ENCODE measurements around the gene ZFPL1.

The ZFPL1 gene

DNA sequence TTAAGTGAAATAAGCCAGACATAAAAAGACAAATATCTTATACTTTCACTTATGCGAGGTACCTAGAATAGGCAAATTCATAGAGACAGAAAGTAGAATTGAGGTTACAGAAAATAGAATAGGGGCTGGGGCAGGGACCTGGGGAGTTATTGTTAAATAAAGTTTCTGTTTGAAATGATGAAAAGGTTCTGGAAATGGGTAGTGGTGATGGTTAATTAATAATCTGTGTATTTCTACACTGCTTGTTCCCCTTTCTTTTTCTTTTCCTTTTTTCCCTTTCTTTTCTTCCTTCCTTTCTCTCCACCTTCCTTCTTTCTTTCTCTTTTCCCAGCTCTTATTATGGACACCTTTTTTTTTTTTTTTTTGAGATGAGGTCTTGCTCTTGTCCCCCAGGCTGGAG, 28.5 kb upstream of the ZFPL1 start:
- no peak for TF ChIP-seq ZNF274 (IDR thresholded peaks at IDR 0.05; ENCODE audit: low read depth, low read length)
- no peak overlapping the region for H3K4me3 ChIP-seq (ENCODE audit: low read length)

DNA sequence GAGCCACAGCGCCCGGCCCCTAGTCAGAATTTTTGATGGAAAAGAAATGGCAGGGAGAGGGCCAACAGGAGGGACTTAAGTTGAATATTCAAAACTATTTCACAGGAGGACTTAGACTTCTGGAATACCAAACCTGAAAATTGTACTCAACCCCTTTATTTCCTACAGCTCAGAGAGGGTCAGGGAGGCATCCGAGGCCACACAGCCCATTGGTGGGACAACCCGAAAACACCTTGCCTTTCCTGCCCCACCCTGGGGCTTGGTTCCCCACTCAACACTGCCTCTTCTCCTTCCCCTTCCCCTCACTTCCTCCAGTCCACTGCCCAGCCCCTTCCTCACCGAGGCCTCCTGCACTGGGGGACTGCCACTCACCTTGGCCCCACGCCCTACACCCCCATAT, 27.0 kb upstream of the ZFPL1 start:
- TF ChIP-seq ZNF274 (IDR thresholded peaks at IDR 0.05; ENCODE audit: low read depth, low read length), result no peak
- H3K4me3 ChIP-seq (ENCODE audit: low read length), result no peak overlapping the region

GRCh38 chr11:65057526-65057925, 26.5 kb upstream of the ZFPL1 start:
- no peak for TF ChIP-seq ZNF274 (IDR thresholded peaks at IDR 0.05; ENCODE audit: low read depth, low read length)
- H3K4me3 ChIP-seq (ENCODE audit: low read length), result no peak overlapping the region

DNA sequence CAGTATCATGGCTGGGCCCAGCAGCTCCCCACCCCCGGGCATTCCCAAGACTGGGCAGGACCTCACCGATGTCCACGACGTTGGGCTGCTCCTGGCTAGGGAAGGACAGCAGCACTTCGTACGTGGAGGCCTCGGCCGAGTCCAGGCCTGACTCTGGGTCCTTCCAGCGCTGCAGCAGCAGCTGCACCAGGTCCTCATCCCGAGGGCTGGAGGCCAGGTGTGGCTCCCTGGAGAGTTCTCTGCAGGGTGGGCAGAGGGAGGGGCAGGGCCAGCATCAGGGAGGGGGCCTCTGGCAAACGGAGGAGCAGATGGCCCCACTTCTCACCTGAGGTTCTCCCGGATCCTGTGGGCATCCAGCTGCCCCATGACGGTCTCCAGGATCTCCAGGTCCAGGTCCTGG, 26.0 kb upstream of the ZFPL1 start:
- no peak overlapping the region for H3K4me3 ChIP-seq (ENCODE audit: low read length)
- TF ChIP-seq ZNF274 (IDR thresholded peaks at IDR 0.05; ENCODE audit: low read depth, low read length), result no peak

GRCh38 chr11:65058419-65059054, 25.5 kb upstream of the ZFPL1 start, which contains the start of gene NAALADL1:
Gene NAALADL1 (minus strand): TSS chr11:65058553. CDS start chr11:65058521, 32 bp downstream.
- TF ChIP-seq ZNF274 (IDR thresholded peaks at IDR 0.05; ENCODE audit: low read depth, low read length), result no peak
- no peak within 1 kb of the TSS for H3K4me3 ChIP-seq (ENCODE audit: low read length)

DNA sequence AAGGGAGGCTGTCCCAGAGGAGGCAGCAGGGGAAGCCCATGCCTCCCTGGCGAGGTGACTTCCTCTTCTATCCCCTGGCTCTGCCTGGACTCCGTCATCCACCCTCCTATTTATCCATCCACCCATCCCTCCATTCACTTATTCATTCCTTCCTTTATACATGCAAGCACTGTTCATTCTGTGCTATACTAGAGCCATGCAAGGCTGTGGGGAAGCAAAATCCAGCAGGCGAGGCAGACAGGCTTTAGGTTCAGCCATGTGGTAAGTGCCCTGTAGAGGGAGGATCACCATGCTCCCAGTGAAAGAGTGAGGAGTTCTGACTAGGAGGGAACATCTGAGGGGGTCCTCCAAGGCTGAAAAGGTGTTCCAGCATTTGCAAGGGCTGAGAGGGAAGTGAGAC, 24.5 kb upstream of the ZFPL1 start:
- no peak for TF ChIP-seq ZNF274 (IDR thresholded peaks at IDR 0.05; ENCODE audit: low read depth, low read length)
- H3K4me3 ChIP-seq (ENCODE audit: low read length), result no peak overlapping the region

DNA sequence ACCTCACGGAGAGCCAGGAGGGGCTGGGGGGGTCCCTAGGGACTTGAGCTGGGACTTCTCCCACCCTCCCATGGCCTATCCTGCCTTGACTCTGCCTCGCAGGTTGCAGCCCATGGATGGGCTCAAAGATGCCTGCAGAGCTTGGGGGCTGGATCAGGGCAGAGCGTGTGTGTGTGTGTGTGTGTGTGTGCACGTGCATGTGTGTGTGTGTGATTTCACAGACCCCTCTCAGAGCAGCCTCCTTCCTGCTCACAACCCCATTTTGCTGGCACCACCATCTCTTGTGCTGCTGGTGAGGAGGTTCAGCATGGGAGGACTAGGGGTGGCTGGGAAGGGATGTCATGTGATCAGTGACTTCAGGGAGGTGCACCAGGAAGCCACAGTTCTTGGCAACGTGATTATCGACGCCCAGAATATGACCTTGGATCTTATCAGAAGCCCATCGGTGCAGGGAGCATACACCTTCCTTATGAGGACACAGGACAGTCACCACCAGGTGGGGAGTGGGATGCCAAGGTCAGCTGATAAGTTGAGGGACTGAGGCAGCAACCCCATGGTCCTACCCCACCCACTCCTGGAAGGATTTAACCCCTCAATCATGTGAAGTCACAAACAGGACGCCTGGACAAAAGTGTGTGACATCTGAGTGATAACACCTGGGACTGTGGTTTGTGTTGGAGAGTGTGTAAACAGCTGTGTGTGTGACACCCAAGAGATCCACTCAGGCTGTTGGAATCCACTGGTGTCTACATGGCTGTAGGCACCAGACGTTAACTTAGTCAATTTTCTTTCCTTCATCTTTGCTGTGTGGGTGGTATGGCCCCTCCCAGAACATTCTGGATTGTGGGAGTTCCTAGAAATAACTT, 23.8 kb upstream of the ZFPL1 start:
- TF ChIP-seq ZNF274 (IDR thresholded peaks at IDR 0.05; ENCODE audit: low read depth, low read length), result no peak

DNA sequence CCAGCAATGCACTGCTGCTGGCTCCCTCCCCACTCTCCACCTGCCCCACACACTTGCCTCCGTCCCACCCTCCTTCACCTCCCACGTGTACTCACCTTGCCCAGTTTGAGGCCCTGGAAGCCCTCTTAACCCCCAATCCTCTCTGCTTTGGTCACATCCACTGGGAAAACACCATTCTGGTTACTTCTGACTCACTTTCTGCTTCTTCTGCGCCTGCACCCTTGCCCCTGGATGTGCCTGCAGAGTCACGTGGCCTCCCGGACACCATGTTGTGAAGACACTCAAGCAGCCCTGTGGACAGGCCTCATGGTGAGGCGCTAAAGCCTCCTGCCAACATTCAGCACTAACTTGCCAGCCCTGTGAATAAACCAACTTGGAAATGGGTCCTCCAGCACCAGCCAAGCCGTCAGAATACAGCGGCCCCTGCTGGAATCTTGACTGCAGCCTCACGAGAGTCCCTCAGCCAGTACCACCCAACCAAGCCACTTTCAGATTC, 23.1 kb upstream of the ZFPL1 start:
- no peak for TF ChIP-seq ZNF274 (IDR thresholded peaks at IDR 0.05; ENCODE audit: low read depth, low read length)
- no peak overlapping the region for H3K4me3 ChIP-seq (ENCODE audit: low read length)

More for the DNA sequence above, 23.8 kb upstream of the ZFPL1 start:
- H3K4me3 ChIP-seq (ENCODE audit: low read length), result no peak overlapping the region

DNA sequence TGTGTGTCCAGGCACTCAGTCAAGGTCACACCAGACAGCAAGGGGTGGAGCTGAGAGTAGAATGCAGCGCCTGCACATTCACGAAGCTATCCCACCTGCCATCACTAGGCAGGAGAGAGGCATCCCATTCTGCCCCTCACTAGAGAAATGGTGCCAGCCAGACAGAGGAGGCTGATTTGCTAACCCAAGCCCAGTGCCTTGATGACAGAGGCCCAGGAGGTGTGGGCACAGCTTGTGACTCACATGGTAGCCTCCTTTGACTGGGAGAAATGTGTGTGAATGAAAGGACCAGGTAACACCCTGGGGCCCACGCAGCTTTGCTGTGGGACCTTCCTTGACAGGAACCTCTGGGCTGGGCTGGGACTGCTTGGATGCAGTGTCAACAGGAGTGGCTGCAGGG, 20.5 kb upstream of the ZFPL1 start:
- TF ChIP-seq ZNF274 (IDR thresholded peaks at IDR 0.05; ENCODE audit: low read depth, low read length), result no peak

DNA sequence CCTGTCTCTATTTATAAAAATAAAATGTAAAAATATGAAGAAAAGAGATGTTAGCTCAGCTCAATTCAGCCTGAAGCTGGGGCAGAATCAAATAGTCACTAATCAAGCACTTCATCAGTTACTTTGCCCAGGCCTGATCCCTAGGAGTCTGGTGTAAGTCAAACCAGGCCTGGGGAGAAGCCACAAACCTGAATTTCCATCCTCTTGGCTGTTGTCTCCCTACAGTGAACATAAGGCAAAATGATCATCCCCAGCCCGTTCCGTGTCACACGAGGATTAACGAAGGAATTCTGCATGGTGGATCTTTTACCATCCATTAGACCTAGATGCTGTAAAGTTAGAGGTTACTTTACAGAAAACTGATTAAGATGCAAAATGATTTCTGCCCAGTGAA, 19.2 kb upstream of the ZFPL1 start:
- no peak for TF ChIP-seq ZNF274 (IDR thresholded peaks at IDR 0.05; ENCODE audit: low read depth, low read length)
- no peak overlapping the region for H3K4me3 ChIP-seq (ENCODE audit: low read length)

More for the DNA sequence above, 20.5 kb upstream of the ZFPL1 start:
- no peak overlapping the region for H3K4me3 ChIP-seq (ENCODE audit: low read length)

DNA sequence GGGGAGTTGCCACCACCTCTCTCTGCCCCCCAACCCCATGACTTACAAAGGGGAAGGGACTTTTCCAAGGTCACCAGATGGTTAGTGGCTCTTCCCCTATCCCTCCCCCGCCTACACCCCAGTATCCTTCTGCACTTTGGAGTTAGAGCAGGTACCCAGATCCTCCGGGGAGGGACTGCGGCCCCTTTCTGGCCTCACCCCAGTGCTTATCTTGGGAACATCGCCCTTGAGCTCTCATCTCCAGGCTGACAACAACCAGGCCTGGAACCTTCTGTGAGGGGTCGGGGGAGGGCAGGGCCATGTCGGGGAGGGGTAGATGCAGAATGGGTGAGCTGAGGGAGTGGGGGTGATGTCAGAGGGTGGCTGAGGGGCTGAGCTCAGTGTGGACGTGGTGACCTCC, 18.2 kb upstream of the ZFPL1 start:
- no peak overlapping the region for H3K4me3 ChIP-seq (ENCODE audit: low read length)
- no peak for TF ChIP-seq ZNF274 (IDR thresholded peaks at IDR 0.05; ENCODE audit: low read depth, low read length)

- no peak for TF ChIP-seq ZNF274 (IDR thresholded peaks at IDR 0.05; ENCODE audit: low read depth, low read length)
- H3K4me3 ChIP-seq (ENCODE audit: low read length), result no peak overlapping the region
Observed at GRCh38 chr11:65066315-65066714, 17.7 kb upstream of the ZFPL1 start.

DNA sequence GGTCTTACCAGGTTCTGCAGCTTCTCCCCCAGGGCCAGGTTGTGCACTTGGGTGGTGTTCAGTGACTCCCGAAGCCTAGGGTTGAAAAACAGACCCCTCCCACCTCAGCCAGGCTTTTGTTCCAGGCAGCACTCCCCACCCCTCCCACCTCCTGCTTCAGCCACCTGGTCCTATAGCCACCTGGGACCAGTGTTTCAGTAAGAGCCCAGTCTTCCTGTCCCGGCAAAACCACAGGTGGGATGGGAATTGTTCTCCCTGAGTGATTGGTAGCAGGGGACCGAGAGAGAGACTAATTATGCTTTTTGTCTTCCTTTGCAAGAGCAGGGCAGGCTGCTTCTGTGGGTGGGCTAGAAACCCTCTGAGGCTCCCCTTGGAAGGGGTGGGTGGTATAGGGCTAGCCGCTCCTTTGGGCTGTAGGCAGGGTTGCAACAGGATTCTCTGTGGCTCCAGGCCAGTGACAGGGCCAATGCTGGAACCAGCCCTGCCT, 17.2 kb upstream of the ZFPL1 start:
- H3K4me3 ChIP-seq (ENCODE audit: low read length), result no peak overlapping the region
- TF ChIP-seq ZNF274 (IDR thresholded peaks at IDR 0.05; ENCODE audit: low read depth, low read length), result no peak

GRCh38 chr11:65067446-65067845, 16.6 kb upstream of the ZFPL1 start:
- no peak for TF ChIP-seq ZNF274 (IDR thresholded peaks at IDR 0.05; ENCODE audit: low read depth, low read length)
- no peak overlapping the region for H3K4me3 ChIP-seq (ENCODE audit: low read length)

- no peak overlapping the region for H3K4me3 ChIP-seq (ENCODE audit: low read length)
- no peak for TF ChIP-seq ZNF274 (IDR thresholded peaks at IDR 0.05; ENCODE audit: low read depth, low read length)
Observed at GRCh38 chr11:65069217-65069616, 14.8 kb upstream of the ZFPL1 start.

All from GM08714 (cell line).